Heart left ventricle (tissue), 13 donors: ENCODE results near the gene LRRC42.

ENCODE experiments used
- POLR2A ChIP-seq, 2 donors: fragments of 450-650 bp; IDR thresholded peaks; one replicate each; pipeline ENCODE4 v1.6.1; 2017; ENCODE audit warnings: antibody characterized with exemption in 2 of 2, mild to moderate bottlenecking in 2 of 2, moderate library complexity in 2 of 2
- TF ChIP-seq, protein P1 (sequence below), 12 donors: fragments of 200-600 bp; sonication (generic) in 4 of 12; IDR thresholded peaks; one replicate each; pipeline versions ENCODE4 v1.5.0 to v1.8.0; 2018 to 2022; ENCODE audit warnings: antibody characterized with exemption in 12 of 12, mild to moderate bottlenecking in 5 of 12
- donor health status: ischemic (EF 13 %, LVEDD 7.1; RV severe dilation, severe dysfunction).
- donor health status: DM: no; HTN: yes; CAD: no.
- donor health status: DM: no; HTN: no; CAD: no.
- donor health status: ischemic (EF 25% LVEDD 6.9; RV normal size, moderate dysfunction).
- donor health status: ischemic (EF 25% LVEDD 5.7; RV mildly dilated, moderate dysfunction).
- donor health status: ischemic (EF 35%, LVEDD 5.7; RV mildly dilated, moderate dysfunction).
- donor health status: nonischemic (EF 11% LVEDD 7.7; RV severe dilation, severe dysfunction).
- donor health status: DM: yes; HTN: yes; CAD: no.
- donor health status: PGD.
- donor health status: ischemic (EF 29% LVEDD 5.4; RV normal size, mild dysfunction).
- donor health status: nonischemic (EF 23%, LVEDD 6.1; RV moderate dilation, normal function).

DNA sequence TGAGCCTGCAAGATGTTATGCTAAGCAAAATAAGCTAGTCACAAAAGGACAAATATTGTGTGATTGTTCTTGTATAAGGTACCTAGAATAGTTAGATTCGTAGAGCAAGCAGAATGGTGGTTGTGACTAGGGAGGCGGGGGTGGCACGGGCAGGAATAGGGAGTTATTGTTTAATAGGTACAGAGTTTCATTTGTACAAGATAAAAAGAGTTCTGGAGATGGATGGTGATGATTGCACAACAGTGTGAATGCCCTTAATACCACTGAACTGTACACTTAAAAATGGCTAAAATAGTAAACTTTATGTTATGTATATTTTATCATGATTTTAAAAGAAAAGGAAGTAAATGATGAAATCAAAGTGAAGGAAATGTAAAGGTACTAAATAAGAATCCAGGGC is 20.6 kb downstream of the LRRC42 start:
- no peak for TF ChIP-seq POLR2A (IDR thresholded peaks at IDR 0.05)
- TF ChIP-seq, protein P1, sequence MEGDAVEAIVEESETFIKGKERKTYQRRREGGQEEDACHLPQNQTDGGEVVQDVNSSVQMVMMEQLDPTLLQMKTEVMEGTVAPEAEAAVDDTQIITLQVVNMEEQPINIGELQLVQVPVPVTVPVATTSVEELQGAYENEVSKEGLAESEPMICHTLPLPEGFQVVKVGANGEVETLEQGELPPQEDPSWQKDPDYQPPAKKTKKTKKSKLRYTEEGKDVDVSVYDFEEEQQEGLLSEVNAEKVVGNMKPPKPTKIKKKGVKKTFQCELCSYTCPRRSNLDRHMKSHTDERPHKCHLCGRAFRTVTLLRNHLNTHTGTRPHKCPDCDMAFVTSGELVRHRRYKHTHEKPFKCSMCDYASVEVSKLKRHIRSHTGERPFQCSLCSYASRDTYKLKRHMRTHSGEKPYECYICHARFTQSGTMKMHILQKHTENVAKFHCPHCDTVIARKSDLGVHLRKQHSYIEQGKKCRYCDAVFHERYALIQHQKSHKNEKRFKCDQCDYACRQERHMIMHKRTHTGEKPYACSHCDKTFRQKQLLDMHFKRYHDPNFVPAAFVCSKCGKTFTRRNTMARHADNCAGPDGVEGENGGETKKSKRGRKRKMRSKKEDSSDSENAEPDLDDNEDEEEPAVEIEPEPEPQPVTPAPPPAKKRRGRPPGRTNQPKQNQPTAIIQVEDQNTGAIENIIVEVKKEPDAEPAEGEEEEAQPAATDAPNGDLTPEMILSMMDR (IDR thresholded peaks at IDR 0.05): no peak
